NCI-H1092 treated with DMSO at 0.1 percent for 48 hours (cell line): ENCODE results near the gene SRGAP1.
"Not testable (repeated sequence)": the region's sequence is repeated elsewhere in the genome, so short reads cannot be mapped to it uniquely, and the experiment has no call there.

Experiments used
- DNase-seq: peaks from one replicate; lab custom pipeline; 2025; lab: John Stamatoyannopoulos, UW

Gene SRGAP1

GRCh38 chr12:64056741-64057140 is 212.2 kb downstream of the SRGAP1 start:
- no peak for DNase-seq

GRCh38 chr12:64057706-64058105 is 213.2 kb downstream of the SRGAP1 start:
- no peak for DNase-seq

- DNase-seq, result no peak
These were observed 214.2 kb downstream of the SRGAP1 start for GRCh38 chr12:64058541-64059265.

GRCh38 chr12:64059685-64060084 is 215.2 kb downstream of the SRGAP1 start:
- no peak for DNase-seq

GRCh38 chr12:64061868-64062375 is 217.4 kb downstream of the SRGAP1 start:
- DNase-seq, result no peak

- DNase-seq, result no peak
These were observed 218.6 kb downstream of the SRGAP1 start for GRCh38 chr12:64063121-64063520.

GRCh38 chr12:64064240-64064639 is 219.7 kb downstream of the SRGAP1 start:
- no peak for DNase-seq

- no peak for DNase-seq
These were observed 220.2 kb downstream of the SRGAP1 start for GRCh38 chr12:64064706-64065105.

- no peak for DNase-seq
These were observed 221.5 kb downstream of the SRGAP1 start for GRCh38 chr12:64065881-64066451.

- no peak for DNase-seq
These were observed 222.3 kb downstream of the SRGAP1 start for GRCh38 chr12:64066776-64067175.

- DNase-seq, result no peak
These were observed 226.0 kb downstream of the SRGAP1 start for GRCh38 chr12:64070454-64070853.

- no peak for DNase-seq
These were observed 228.5 kb downstream of the SRGAP1 start for GRCh38 chr12:64072916-64073575.

GRCh38 chr12:64076565-64076964 is 232.1 kb downstream of the SRGAP1 start:
- DNase-seq, result not testable (repeated sequence)

- DNase-seq, result no peak
These were observed 233.4 kb downstream of the SRGAP1 start for GRCh38 chr12:64077922-64078321.

- no peak for DNase-seq
These were observed 236.0 kb downstream of the SRGAP1 start for GRCh38 chr12:64080319-64081007.

- no peak for DNase-seq
These were observed 236.5 kb downstream of the SRGAP1 start for GRCh38 chr12:64081008-64081404.

GRCh38 chr12:64082116-64082515 is 237.6 kb downstream of the SRGAP1 start:
- no peak for DNase-seq

- peak; percentile 31 for DNase-seq
These were observed 238.4 kb downstream of the SRGAP1 start for GRCh38 chr12:64082866-64083268.

GRCh38 chr12:64083285-64084210 is 239.0 kb downstream of the SRGAP1 start:
- no peak for DNase-seq

- DNase-seq, result no peak
These were observed 240.7 kb downstream of the SRGAP1 start for GRCh38 chr12:64085154-64085553.

GRCh38 chr12:64085996-64086395 is 241.5 kb downstream of the SRGAP1 start:
- no peak for DNase-seq
